Endothelial cell of umbilical vein (primary cell): ENCODE results near the gene ASCL3. TPM values are rescaled to one million over a fixed set of nuclear protein-coding genes. Genes with fewer than 3 reads are reported as not detected.
"Not testable (repeated sequence)": the region's sequence is repeated elsewhere in the genome, so short reads cannot be mapped to it uniquely, and the experiment has no call there.

Experiments
- BruUV-seq: library from RNA; stranded (reverse); fragments of 400-500 nt; replicated peaks from 2 replicates; lab custom pipeline; 2021; lab: Mats Ljungman, UMichigan
- CTCF ChIA-PET: fragments of 300-600, 350-600 bp; sonication (Branson Sonifier 250); formaldehyde crosslinking; loops from one replicate; lab custom pipeline; 2021; ENCODE audit warnings: antibody characterized with exemption, inconsistent platforms; lab: Charles Lee
- POLR2A ChIA-PET: fragments of 300-600, 350-600 bp; sonication (Branson Sonifier 250); formaldehyde crosslinking; loops from one replicate; lab custom pipeline; 2021; ENCODE audit warnings: antibody characterized with exemption, inconsistent platforms; lab: Charles Lee
- DNase-seq: peaks from one replicate; pipeline ENCODE4 v3.0.0-alpha.2; 2011; ENCODE audit warnings: low read depth, low spot score
- FAIRE-seq: peaks from 2 replicates; lab custom pipeline; 2011; peaks lifted over from hg19 to GRCh38; lab: Jason Lieb, UNC
- H2AFZ ChIP-seq: 2 replicates; pipeline ENCODE4 v1.6.0; 2012; ENCODE audit warnings: low read depth, low read length, control low read depth, inconsistent platforms
- H3K27ac ChIP-seq: 2 replicates; pipeline ENCODE4 v1.5.1; 2011; ENCODE audit warnings: low read depth, mild to moderate bottlenecking, control low read depth, low read length, moderate library complexity; ENCODE audit not compliant: insufficient read depth
- H3K27me3 ChIP-seq, 2 experiments: 2 replicates each; pipeline versions ENCODE4 v1.6.0 to v1.6.1; 2011; ENCODE audit warnings: low read length in 2 of 2, mixed read lengths in 1 of 2; ENCODE audit not compliant: control insufficient read depth in 2 of 2, insufficient read depth in 2 of 2
- H3K36me3 ChIP-seq, 2 experiments: 2 replicates in 1 of 2; 3 replicates in 1 of 2; pipeline ENCODE4 v1.5.1; 2011; ENCODE audit warnings: low read length in 2 of 2, mild to moderate bottlenecking in 1 of 2, moderate library complexity in 1 of 2; ENCODE audit not compliant: control insufficient read depth in 2 of 2, insufficient read depth in 2 of 2; ENCODE audit errors: extremely low read depth in 1 of 2
- H3K4me1 ChIP-seq: 3 replicates; pipeline ENCODE4 v1.5.1; 2011; ENCODE audit warnings: mild to moderate bottlenecking, low read length; ENCODE audit not compliant: control insufficient read depth, insufficient read depth; ENCODE audit errors: extremely low read depth
- H3K4me2 ChIP-seq: 2 replicates; pipeline ENCODE4 v1.6.1; 2011; ENCODE audit warnings: low read length, control low read depth, mixed read lengths; ENCODE audit not compliant: insufficient read depth
- H3K4me3 ChIP-seq, 3 experiments: fragments of 200-600 bp in 1 of 3; sonication (generic), shearing (Covaris generic) in 1 of 3; replicated peaks in 1 of 3; 2 replicates each; pipeline ENCODE4 v1.5.1; 2011 to 2016; ENCODE audit warnings: control low read depth in 3 of 3, low read length in 3 of 3, mild to moderate bottlenecking in 2 of 3, inconsistent platforms in 1 of 3, low read depth in 1 of 3, moderate library complexity in 1 of 3; ENCODE audit not compliant: insufficient read depth in 1 of 3
- H3K79me2 ChIP-seq: 2 replicates; pipeline ENCODE4 v1.6.0; 2012; ENCODE audit warnings: low read length, inconsistent platforms; ENCODE audit not compliant: control insufficient read depth, insufficient read depth
- H3K9ac ChIP-seq: replicated peaks from 2 replicates; pipeline ENCODE3; 2011; ENCODE audit warnings: low read length, control low read depth; ENCODE audit not compliant: insufficient read depth; ENCODE audit errors: extremely low read depth
- H3K9me1 ChIP-seq: replicated peaks from 3 replicates; pipeline ENCODE4 v1.6.0; 2011; ENCODE audit warnings: mild to moderate bottlenecking, low read length; ENCODE audit not compliant: control insufficient read depth, insufficient read depth; ENCODE audit errors: extremely low read depth
- H3K9me3 ChIP-seq: replicated peaks from 2 replicates; pipeline ENCODE4 v1.5.1; 2012; ENCODE audit warnings: low read length, inconsistent platforms; ENCODE audit not compliant: control insufficient read depth, insufficient read depth
- H4K20me1 ChIP-seq: replicated peaks from 2 replicates; pipeline ENCODE3; 2011; ENCODE audit warnings: mild to moderate bottlenecking, low read length; ENCODE audit not compliant: control insufficient read depth, insufficient read depth; ENCODE audit errors: extremely low read depth
- EZH2 ChIP-seq: IDR thresholded peaks from 2 replicates; pipeline ENCODE4 v1.6.1; 2012; ENCODE audit warnings: borderline replicate concordance, low read depth, mild to moderate bottlenecking, moderate library complexity, low read length, inconsistent platforms; ENCODE audit not compliant: severe bottlenecking
- FOS ChIP-seq: IDR thresholded peaks from 2 replicates; pipeline ENCODE4 v1.6.1; 2011; ENCODE audit warnings: mild to moderate bottlenecking, low read length, moderate library complexity, borderline replicate concordance; ENCODE audit not compliant: insufficient read depth
- GATA2 ChIP-seq: IDR thresholded peaks from 2 replicates; pipeline ENCODE4 v1.7.0; 2011; ENCODE audit warnings: low read depth, mild to moderate bottlenecking, moderate library complexity, mixed read lengths, low read length; ENCODE audit not compliant: insufficient read length, insufficient read depth
- JUN ChIP-seq: IDR thresholded peaks from 2 replicates; pipeline ENCODE4 v1.6.1; 2011; ENCODE audit warnings: borderline replicate concordance, low read depth; ENCODE audit not compliant: insufficient read length, insufficient read depth
- MYC ChIP-seq: IDR thresholded peaks from one replicate; pipeline ENCODE4 v1.6.1; 2011; ENCODE audit warnings: mild to moderate bottlenecking, low read depth, low read length
- POLR2A ChIP-seq: IDR thresholded peaks from 2 replicates; pipeline ENCODE4 v1.6.1; 2012; ENCODE audit warnings: low read depth, mild to moderate bottlenecking, control low read depth, low read length
- POLR2AphosphoS5 ChIP-seq: IDR thresholded peaks from 2 replicates; pipeline ENCODE4 v1.6.1; 2012; ENCODE audit warnings: low read depth, mild to moderate bottlenecking, control low read depth, low read length, moderate library complexity; ENCODE audit not compliant: insufficient read depth
- dilution Hi-C: fragments of 300-500 bp; cut with MboI; formaldehyde crosslinking; loops from one replicate; pipeline ENCODE4 v1.15.0; 2019; ENCODE audit warnings: low sequenced_read_pairs; ENCODE audit not compliant: extremely low pct_ligation_motif_present
- intact Hi-C: fragments of 100-400 bp; cut with micrococcal nuclease; formaldehyde crosslinking; loops from one replicate; pipeline ENCODE4 v1.10.0; 2022
- polyA plus RNA-seq, 4 experiments: library from polyadenylated mRNA; depleted of rRNA in 3 of 4; stranded (reverse) in 3 of 4; unstranded in 1 of 4; fragments of >200 nt; gene quantifications; 2 replicates each; pipeline versions ENCODE4 v1.2.1 to v1.2.3, GENCODE V29; 2011 to 2012; ENCODE audit warnings: missing spikeins in 1 of 4
- total RNA-seq: library from RNA; stranded (reverse); gene quantifications from 2 replicates; pipeline ENCODE4 v1.2.3, GENCODE V29; 2021
- TF ChIP-seq, protein P1 (sequence below), 2 donors: IDR thresholded peaks; 1 replicate in 1 of 2; 2 replicates in 1 of 2; pipeline ENCODE4 v1.5.1; 2011; ENCODE audit warnings: low read length in 2 of 2, mild to moderate bottlenecking in 2 of 2, moderate library complexity in 2 of 2, control low read depth in 1 of 2, inconsistent platforms in 1 of 2, low read depth in 1 of 2; ENCODE audit not compliant: insufficient read depth in 1 of 2; ENCODE audit errors: extremely low read depth in 1 of 2
- TF ChIP-seq, protein P2 (sequence below): IDR thresholded peaks from 2 replicates; pipeline ENCODE4 v1.6.1; 2011; ENCODE audit not compliant: insufficient read depth, insufficient read length

Gene ASCL3
- total and polyA plus RNA-seq, 2 donors (not counting 3 experiments of a cell fraction or from before 2014, with no cell fraction given), result not detected

DNA sequence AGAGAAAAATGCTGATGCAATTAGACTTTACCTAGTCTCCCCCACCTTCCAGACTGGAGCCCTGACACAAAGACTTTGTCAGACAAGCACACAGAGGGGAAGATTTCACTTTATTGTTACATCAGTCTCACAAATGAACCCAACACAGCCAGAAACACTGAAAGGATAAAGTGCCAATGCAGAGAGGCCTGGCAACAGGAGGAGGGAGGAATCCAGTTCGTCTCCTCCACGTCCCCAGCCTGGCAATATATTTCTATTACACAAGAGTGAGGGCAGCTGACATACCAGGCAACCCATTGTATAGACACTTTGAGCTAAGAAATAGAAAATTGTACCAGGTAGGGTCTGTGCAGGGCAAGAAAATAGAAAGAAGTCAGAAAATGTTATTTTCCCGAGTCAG, 37.7 kb upstream of the ASCL3 start:
- POLR2A ChIA-PET, result no interaction called here
- CTCF ChIA-PET, result interaction anchor here (1.8 kb wide), 1 partner anchor 11 kb away, joined by 4 read pairs; no protein-coding TSS in a partner anchor
- H3K27me3 ChIP-seq, result no peaks in the 10 kb centered on the region
- no peaks in the 10 kb centered on the region for H3K79me2 ChIP-seq
- H4K20me1 ChIP-seq, result no peaks in the 10 kb centered on the region
- H2AFZ ChIP-seq, result no peak overlapping the region
- FAIRE-seq (no peak), DNase-seq (no peak)
- no peaks in the 10 kb centered on the region for H3K4me1 ChIP-seq
- H3K4me3 ChIP-seq, result no peak overlapping the region
- TF ChIP-seq, protein P1, sequence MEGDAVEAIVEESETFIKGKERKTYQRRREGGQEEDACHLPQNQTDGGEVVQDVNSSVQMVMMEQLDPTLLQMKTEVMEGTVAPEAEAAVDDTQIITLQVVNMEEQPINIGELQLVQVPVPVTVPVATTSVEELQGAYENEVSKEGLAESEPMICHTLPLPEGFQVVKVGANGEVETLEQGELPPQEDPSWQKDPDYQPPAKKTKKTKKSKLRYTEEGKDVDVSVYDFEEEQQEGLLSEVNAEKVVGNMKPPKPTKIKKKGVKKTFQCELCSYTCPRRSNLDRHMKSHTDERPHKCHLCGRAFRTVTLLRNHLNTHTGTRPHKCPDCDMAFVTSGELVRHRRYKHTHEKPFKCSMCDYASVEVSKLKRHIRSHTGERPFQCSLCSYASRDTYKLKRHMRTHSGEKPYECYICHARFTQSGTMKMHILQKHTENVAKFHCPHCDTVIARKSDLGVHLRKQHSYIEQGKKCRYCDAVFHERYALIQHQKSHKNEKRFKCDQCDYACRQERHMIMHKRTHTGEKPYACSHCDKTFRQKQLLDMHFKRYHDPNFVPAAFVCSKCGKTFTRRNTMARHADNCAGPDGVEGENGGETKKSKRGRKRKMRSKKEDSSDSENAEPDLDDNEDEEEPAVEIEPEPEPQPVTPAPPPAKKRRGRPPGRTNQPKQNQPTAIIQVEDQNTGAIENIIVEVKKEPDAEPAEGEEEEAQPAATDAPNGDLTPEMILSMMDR (IDR thresholded peaks at IDR 0.05; ENCODE audit: extremely low read depth in 1 of 2, insufficient read depth in 1 of 2, low read depth in 1 of 2, low read length in 2 of 2), result no peak
- TF ChIP-seq GATA2, result no peak
- TF ChIP-seq JUN, result no peak
- no peak for TF ChIP-seq MYC
- TF ChIP-seq POLR2A, result no peak
- no peak for TF ChIP-seq FOS
- no peak for TF ChIP-seq POLR2AphosphoS5
- TF ChIP-seq, protein P2, sequence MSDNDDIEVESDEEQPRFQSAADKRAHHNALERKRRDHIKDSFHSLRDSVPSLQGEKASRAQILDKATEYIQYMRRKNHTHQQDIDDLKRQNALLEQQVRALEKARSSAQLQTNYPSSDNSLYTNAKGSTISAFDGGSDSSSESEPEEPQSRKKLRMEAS, result no peak
- TF ChIP-seq EZH2, result no peak
- H3K27ac ChIP-seq, result no peak overlapping the region
- H3K9me1 ChIP-seq, result no peaks in the 10 kb centered on the region
- no peaks in the 10 kb centered on the region for H3K9me3 ChIP-seq
- BruUV-seq, result TSS peak; percentile 18
- H3K36me3 ChIP-seq, result no peaks in the 10 kb centered on the region
- H3K4me2 ChIP-seq, result no peak overlapping the region
- dilution Hi-C loops, result no loop called here
- intact Hi-C loops, result no loop called here
- H3K9ac ChIP-seq, result no peak overlapping the region

DNA sequence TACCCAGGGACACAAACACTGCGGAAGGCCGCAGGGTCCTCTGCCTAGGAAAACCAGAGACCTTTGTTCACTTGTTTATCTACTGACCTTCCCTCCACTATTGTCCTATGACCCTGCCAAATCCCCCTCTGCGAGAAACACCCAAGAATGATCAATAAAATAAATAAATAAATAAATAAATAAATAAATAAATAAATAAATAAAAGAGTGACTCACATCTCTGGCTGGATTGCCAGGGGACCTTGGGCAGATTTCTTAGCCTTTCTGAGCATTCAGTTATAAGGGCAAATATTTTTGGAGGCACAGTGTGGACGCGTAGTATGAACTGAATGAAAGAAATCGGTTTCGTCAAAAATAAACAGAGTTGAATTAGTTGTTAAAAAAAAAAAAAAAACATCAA, 36.5 kb upstream of the ASCL3 start:
- H3K27ac ChIP-seq, H3K4me1 ChIP-seq, H4K20me1 ChIP-seq, H3K4me3 ChIP-seq, CTCF ChIA-PET, H3K9me1 ChIP-seq, intact Hi-C loops, DNase-seq, H3K27me3 ChIP-seq, H3K9ac ChIP-seq, H2AFZ ChIP-seq, BruUV-seq, POLR2A ChIA-PET, H3K79me2 ChIP-seq, H3K9me3 ChIP-seq, dilution Hi-C loops, H3K4me2 ChIP-seq, H3K36me3 ChIP-seq: not testable (repeated sequence)
- FAIRE-seq, result peak; percentile 15
